Fibroblast of gingiva (primary cell): ENCODE measurements around the gene KLF2.
"Not testable (repeated sequence)": the region's sequence is repeated elsewhere in the genome, so short reads cannot be mapped to it uniquely, and the experiment has no call there.

ENCODE experiments used
- DNase-seq: peaks from one replicate; pipeline ENCODE4 v3.0.0-alpha.2; 2011; ENCODE audit warnings: low read depth

KLF2 gene

GRCh38 chr19:16338470-16339360 lies 14.1 kb downstream of the KLF2 start:
- DNase-seq = peak; percentile 50

DNA sequence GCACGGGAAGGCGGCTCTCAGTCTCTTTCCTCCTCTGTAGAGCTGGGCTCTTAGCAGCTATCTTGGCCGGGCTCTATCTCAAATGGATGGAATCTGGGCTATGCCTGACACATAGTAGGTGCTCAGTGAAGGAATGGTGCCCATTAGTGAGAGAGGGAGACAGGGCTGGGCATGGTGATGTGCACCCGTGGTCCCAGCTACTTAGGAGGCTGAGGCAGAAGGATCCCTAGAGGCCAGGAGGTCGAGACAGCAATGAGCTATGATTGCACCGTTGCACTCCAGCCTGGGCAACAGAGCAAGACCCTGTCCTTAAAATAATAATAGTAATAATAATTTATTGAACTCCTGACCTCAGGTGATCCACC lies 14.7 kb downstream of the KLF2 start:
- DNase-seq = no peak

- no peak for DNase-seq
These were observed 15.5 kb downstream of the KLF2 start for GRCh38 chr19:16340092-16340491.

- no peak for DNase-seq
These were observed 16.0 kb downstream of the KLF2 start for GRCh38 chr19:16340654-16341053.

DNA sequence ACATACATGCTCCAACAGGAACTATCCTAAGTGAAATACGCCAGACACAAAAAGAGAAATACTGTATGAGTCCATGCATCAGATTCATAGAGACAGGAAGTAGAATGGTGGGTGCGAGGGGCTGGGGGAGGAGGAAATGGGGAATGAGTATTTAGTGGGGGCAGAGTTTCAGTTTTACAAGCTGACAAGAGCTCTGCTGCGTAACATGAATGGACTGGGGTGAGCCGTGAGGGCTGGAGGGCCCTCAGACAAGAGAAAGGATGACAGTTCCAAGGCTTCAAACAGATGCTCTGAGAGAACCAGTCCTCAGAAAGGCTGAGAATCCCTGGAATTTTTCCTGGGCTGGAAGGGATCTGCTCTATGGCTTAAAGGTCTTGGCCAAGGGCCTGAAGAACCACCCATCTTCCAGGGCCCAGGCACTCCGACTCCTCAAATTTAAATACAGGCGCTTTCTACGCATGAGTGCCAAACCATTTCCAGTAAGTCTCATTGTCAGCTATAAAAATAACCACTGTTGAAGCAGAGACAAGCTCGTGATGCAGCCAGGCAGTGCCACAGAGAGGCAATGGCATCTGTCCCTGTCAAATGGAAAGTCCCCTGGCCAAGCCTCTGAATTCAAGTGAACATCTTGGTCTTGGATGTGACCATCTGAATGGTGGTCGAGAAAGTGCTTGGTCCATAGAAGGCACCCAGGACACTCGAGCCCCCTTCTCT lies 17.5 kb downstream of the KLF2 start:
- peak; percentile 62 for DNase-seq

DNA sequence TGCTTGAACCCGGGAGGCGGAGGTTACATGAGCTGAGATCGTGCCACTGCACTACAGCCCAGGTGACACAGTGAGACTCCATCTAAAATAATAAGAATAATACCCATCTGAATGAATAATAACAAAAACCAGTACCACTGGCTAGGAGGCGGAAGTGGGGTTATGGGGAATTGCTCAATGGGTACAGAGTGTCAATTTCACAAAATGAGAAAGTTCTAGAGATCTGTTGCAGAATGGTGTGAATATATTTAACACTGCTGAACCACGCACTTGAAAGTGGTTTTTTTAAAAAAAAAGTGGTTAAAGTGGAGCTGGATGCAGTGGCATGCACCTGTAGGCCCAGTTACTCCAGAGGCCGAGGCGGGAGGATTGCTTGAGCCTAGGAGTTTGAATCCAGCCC lies 18.5 kb downstream of the KLF2 start:
- no peak for DNase-seq

DNA sequence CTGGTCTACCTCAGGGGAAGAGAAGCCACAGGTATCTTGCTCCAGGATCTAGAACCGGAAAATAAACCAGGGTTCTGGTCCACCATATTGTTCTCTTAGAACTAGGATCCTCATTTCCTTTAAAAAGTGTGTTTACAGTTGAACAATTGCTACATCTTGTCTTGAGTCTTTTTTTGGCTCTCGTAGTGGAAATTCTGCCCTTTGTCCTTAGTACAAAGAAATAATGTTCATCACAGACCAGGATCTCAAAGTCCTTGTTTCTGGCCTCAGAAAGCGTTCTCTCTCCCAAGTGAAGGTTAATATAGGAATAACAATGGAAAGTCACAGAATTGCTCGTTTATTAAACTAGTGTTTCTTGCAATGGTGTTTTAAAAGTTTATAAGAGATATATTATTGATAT lies 20.8 kb downstream of the KLF2 start:
- DNase-seq = no peak

- not testable (repeated sequence) for DNase-seq
These were observed 22.5 kb downstream of the KLF2 start for GRCh38 chr19:16347099-16347498.

- DNase-seq = no peak
These were observed 23.1 kb downstream of the KLF2 start for GRCh38 chr19:16347706-16348105.

DNA sequence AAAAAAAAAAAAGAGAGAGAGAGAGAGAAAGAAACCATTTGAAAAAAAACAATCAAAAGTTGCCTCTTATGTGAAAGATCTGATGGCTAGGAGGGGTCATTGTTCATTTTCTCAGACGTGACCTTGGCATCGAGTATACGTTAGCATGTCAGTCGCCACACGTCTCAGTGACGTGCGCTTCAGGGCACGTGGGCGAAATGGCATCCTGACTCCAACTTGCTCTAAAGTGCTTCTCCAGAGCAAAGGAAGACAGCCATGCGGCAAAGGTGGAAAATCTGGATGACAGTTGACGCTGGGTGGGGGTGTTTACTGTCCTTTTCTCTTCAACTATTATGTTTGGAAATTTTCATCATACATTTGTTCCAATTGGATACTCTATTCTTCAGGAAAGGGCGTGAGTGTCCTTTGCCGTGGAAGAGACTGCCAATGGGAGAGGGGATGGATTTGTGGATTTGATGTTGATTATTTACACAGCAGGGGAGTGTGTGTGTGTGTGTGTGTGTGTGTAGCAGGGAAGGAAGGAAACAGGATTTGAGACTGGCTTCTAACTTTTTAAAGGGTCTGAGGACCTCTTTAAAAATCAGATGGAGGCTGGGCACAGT lies 25.0 kb downstream of the KLF2 start:
- no peak for DNase-seq

GRCh38 chr19:16351133-16351809 lies 26.6 kb downstream of the KLF2 start:
- DNase-seq = no peak

DNA sequence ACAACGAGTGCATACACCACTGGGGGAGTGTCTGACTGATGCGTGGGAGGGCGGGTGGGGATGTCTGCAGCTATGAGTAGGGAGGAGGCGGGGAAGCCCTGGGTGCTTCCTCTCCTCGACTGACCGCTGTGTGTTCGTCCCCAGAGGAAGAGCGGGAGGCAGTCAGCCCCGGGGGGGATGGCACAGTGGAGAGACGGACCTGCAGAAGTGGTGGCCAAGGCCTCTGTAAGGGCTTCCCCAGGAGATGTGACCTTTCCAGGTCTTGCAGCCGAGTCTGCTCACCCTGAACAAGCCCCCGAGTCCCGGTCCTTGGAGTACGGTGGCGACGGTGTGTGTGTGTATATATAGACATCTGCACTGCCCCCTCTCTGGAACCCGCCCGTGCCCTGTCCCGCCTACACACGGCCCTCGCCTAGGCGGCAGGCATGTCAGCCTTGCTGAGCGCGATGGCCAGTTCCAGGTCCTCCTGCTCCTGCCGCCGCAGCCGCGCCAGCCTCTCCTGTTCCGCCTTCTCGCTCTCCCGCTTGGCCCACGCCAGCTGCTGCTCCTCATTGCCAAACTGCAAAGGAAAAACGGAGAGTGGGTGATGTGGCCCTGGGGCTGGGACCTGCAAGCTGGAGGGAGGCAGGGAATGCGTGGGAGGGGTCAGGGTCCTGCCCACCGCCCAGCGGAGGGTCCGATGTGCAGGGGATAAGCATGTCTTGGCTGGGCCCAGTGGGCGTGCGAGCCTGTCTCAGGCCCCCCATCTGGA lies 30.8 kb downstream of the KLF2 start:
- no peak for DNase-seq

GRCh38 chr19:16358456-16358855 lies 33.8 kb downstream of the KLF2 start:
- no peak for DNase-seq

DNA sequence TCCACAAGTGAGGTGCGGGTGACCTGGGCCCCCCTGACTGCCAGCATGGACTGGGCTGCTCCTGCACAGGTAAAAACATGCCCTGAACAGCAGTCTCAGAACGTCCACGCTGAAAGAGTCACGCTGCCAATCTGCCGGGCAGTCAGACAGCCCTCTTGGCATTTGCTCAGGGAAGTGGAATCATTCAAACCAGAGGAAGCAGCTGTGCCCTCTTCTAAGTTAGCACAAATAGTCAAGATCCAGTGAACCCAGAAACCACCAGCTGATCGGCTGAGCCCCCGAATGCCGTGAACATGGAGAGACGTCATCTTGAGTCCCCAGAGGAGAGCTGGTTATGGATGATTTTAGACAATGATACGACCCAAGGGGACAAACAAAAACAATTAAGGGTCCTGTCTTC lies 34.4 kb downstream of the KLF2 start:
- peak; percentile 23 for DNase-seq

DNA sequence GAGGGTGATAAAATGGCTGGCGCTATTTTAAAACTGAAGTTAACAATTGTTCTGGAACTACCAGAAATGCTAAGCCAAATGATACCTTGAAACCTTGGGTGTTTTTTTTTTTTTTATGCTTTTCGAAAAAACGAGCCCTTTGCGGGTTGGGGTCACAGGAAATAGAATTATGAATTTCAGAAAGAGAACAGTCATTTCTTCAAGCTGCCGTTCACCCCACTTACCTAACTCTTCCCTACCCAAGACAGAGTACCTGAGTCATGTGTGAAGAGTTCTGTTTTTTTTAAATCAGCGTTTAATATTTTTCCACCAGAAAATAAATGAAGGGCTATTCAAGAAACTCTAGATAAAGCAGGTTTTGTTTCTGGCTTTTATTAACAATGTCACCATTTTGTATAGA lies 35.3 kb downstream of the KLF2 start:
- DNase-seq = no peak

DNA sequence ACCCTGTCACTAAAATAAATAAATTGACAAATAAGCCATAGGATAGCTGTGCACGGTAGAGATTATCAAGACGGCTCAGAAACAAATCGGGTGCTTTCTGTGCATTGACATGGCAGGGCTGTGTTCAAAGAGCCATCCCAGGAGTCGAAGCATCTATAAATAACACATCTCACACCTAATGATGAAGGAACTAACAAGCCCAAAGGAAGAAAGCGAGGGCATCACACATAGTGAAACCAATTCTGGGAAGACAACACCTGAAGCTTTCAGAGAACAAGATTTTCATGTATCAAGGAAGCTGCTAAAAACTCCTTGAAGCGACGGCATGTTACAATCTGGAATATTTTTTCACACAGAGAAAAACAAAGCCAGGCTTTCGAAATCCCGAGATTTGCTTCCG lies 36.1 kb downstream of the KLF2 start:
- DNase-seq = no peak

GRCh38 chr19:16361254-16361653 lies 36.6 kb downstream of the KLF2 start:
- no peak for DNase-seq

DNA sequence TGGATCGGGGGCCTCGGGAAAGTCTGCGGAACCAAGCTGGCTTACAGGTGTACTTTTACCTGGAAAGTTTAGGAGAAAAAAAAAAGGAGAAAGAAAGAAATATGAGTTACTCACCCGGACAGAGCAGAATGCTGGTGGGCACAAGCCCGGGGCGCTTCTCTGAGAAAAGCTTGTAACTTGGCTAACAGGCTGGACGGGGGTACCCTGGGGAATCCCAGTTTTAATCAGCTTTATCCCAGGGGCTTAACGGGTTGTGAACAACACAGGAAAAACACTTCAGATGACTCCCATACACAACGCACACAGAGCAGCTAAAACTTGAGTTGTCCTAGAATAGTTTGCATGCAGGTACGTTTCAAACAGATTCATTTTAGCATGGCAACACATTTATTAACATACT lies 37.3 kb downstream of the KLF2 start:
- no peak for DNase-seq

DNA sequence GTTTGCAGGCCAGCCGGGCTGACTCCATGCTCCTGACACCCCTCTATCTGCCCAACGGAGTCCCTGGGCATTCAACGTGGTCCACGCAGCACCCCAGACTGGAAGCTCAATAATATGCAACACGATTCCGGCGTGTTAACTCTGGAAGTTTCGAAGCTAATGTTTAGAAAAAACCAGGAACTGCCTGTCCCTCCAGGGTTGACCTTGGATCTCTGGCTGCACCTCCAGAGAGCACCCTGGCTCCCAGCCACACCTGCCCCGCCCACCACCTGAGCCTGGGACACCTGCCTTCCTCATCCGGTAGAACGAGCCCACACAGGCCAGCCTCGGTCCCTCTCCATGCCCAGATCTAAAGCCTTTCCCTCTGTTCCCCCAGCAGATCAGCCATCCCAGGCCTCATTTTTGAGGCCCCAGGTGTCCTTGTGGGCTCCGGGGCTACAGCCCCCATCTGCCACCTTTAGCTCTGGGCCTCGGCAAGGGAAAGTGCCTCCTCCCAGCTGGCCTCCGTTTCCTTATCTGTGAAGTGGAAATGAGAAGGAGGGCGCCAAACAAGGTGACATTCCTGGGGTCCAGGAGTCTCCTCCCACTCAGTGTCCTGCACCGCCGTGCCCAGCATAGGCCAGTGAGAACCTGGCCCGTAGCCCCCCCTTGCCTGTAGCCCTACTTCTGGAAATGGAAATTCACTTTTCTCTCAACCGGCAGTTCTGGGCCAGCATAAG lies 38.7 kb downstream of the KLF2 start:
- DNase-seq = no peak

- no peak for DNase-seq
These were observed 39.2 kb downstream of the KLF2 start for GRCh38 chr19:16363852-16364230.

GRCh38 chr19:16364231-16364865 lies 39.7 kb downstream of the KLF2 start:
- DNase-seq = no peak
